Measurements from ENCODE around the gene CFAP99. TPM values are rescaled to one million over a fixed set of nuclear protein-coding genes. Genes with fewer than 3 reads are reported as not detected.

The CFAP99 gene
- total RNA-seq, 1 donor from 2014 or later = not detected

Other genes with a start within 250 kb of the CFAP99 start
- 8.2 TPM for gene HAUS3, start 176.8 kb upstream of the CFAP99 start, total RNA-seq
- 1.9 TPM for gene POLN, start 176.8 kb upstream of the CFAP99 start, total RNA-seq
- 44.0 TPM for gene MXD4, start 156.8 kb upstream of the CFAP99 start, total RNA-seq
- gene ZFYVE28, start 310 bp upstream of the CFAP99 start, total RNA-seq = 5.6 TPM
- gene RNF4, start 50.2 kb downstream of the CFAP99 start, total RNA-seq = 26.1 TPM
- 16.0 TPM for gene FAM193A, start 117.7 kb downstream of the CFAP99 start, total RNA-seq